Measurements from ENCODE around the gene GLRX5. TPM values are rescaled to one million over a fixed set of nuclear protein-coding genes. Genes with fewer than 3 reads are reported as not detected.

Gene GLRX5
- total and polyA plus RNA-seq, 7 donors, result 46.9 to 98.7 (median 65.5) TPM

- H3K36me3 ChIP-seq (ENCODE audit: insufficient read depth in 1 of 2, low read depth in 1 of 2), result no peaks in the 10 kb centered on the region
- WGBS, 3 donors, result 67 to 70% (median 70%) methylated on average over 5 of the region's 5 CpGs
- DNase-seq, result no peak
- no peak for ATAC-seq
- H3K27me3 ChIP-seq (ENCODE audit: insufficient read depth in 3 of 3, low read length in 2 of 3), result no peaks in the 10 kb centered on the region
- H3K9me3 ChIP-seq, result no peaks in the 10 kb centered on the region
- H3K27ac ChIP-seq, result peak overlapping the region; percentile 53
- intact Hi-C loops (cut with DNase I), result no loop called here
- H3K4me3 ChIP-seq, result no peak overlapping the region
- no peak for TF ChIP-seq CTCF (IDR thresholded peaks at IDR 0.05)
- H3K4me1 ChIP-seq, result peaks cover 64% of the 10 kb centered on the region
Measured at GRCh38 chr14:95510804-95511203, 24.0 kb upstream of the GLRX5 start.

- intact Hi-C loops (cut with DNase I), result no loop called here
- H3K27ac ChIP-seq, result no peak overlapping the region
- no peaks in the 10 kb centered on the region for H3K36me3 ChIP-seq (ENCODE audit: insufficient read depth in 1 of 2, low read depth in 1 of 2)
- peaks cover 59% of the 10 kb centered on the region for H3K4me1 ChIP-seq
- H3K4me3 ChIP-seq, result no peak overlapping the region
- H3K9me3 ChIP-seq, result no peaks in the 10 kb centered on the region
- ATAC-seq (no peak), DNase-seq (no peak)
- no peaks in the 10 kb centered on the region for H3K27me3 ChIP-seq (ENCODE audit: insufficient read depth in 3 of 3, low read length in 2 of 3)
- no peak for TF ChIP-seq CTCF (IDR thresholded peaks at IDR 0.05)
- 65 to 80% (median 77%) methylated on average over 5 of the region's 5 CpGs for WGBS, 3 donors
Measured at GRCh38 chr14:95511687-95512086, 23.2 kb upstream of the GLRX5 start.

- ATAC-seq, result no peak
- Histone ChIP-seq H3K4me1 (peaks cover 55% of the 10 kb centered on the region), H3K27me3 (ENCODE audit: insufficient read depth in 3 of 3, low read length in 2 of 3) (no peaks in the 10 kb centered on the region), H3K27ac (no peak overlapping the region), H3K36me3 (ENCODE audit: insufficient read depth in 1 of 2, low read depth in 1 of 2) (no peaks in the 10 kb centered on the region), H3K4me3 (no peak overlapping the region), H3K9me3 (no peaks in the 10 kb centered on the region)
- WGBS, 3 donors, result 65 to 80% (median 69%) methylated on average over 6 of the region's 6 CpGs
- intact Hi-C loops (cut with DNase I), result no loop called here
- no peak for TF ChIP-seq CTCF (IDR thresholded peaks at IDR 0.05)
- DNase-seq, result no peak
Measured at GRCh38 chr14:95513291-95513690, 21.6 kb upstream of the GLRX5 start.

GRCh38 chr14:95514131-95515079, 20.4 kb upstream of the GLRX5 start:
- Histone ChIP-seq H3K36me3 (ENCODE audit: insufficient read depth in 1 of 2, low read depth in 1 of 2) (no peaks in the 10 kb centered on the region), H3K27me3 (ENCODE audit: insufficient read depth in 3 of 3, low read length in 2 of 3) (no peaks in the 10 kb centered on the region), H3K9me3 (no peaks in the 10 kb centered on the region), H3K4me1 (peaks cover 61% of the 10 kb centered on the region), H3K27ac (no peak overlapping the region), H3K4me3 (peak overlapping the region; percentile 86)
- ATAC-seq (no peak), DNase-seq (no peak)
- no peak for TF ChIP-seq CTCF (IDR thresholded peaks at IDR 0.05)
- intact Hi-C loops (cut with DNase I), result no loop called here
- WGBS, 3 donors, result 68 to 76% (median 72%) methylated on average over 18 of the region's 18 CpGs
